K562 (cell line): Measurements from ENCODE around the gene ECI2. TPM values are rescaled to one million over a fixed set of nuclear protein-coding genes. Genes with fewer than 3 reads are reported as not detected.

Experiments used
- ATAC-seq: fragments of 200-7000 bp; cut with Tn5 transposase; 3 replicates; pipeline ENCODE4 v1.9.1; 2020; ENCODE audit warnings: moderate library complexity
- BruUV-seq: library from RNA; stranded (reverse); fragments of 400-500 nt; replicated peaks from 2 replicates; lab custom pipeline; 2021; lab: Mats Ljungman, UMichigan
- CTCF ChIA-PET: fragments of 300-600 bp; formaldehyde crosslinking; extraction: SDS; loops from one replicate; lab custom pipeline; 2021; ENCODE audit warnings: low intra/inter-chr PET ratio; lab: Yijun Ruan, JAX
- POLR2A ChIA-PET: fragments of 300-600, 350-650 bp; sonication (Branson Sonifier 250); formaldehyde crosslinking; extraction: SDS; loops from one replicate; lab custom pipeline; 2021; ENCODE audit warnings: antibody characterized with exemption, inconsistent platforms; lab: Yijun Ruan, JAX
- DNase-seq, 4 experiments: peaks; one replicate each; pipeline versions ENCODE4 v3.0.0 to v3.0.0-alpha.2; 2011 to 2018; ENCODE audit warnings: low spot score in 3 of 4, mixed read lengths in 3 of 4; ENCODE audit errors: extremely low read depth in 1 of 4
- FAIRE-seq: peaks from 2 replicates; lab custom pipeline; 2011; peaks lifted over from hg19 to GRCh38; lab: Jason Lieb, UNC
- H2AFZ ChIP-seq: 2 replicates; pipeline ENCODE4 v1.6.0; 2011; ENCODE audit warnings: low read depth, low read length, control low read depth, inconsistent platforms
- H3K27ac ChIP-seq: fragments of 200-600 bp; 3 replicates; pipeline ENCODE4 v1.8.0; 2011; ENCODE audit warnings: low read depth, mild to moderate bottlenecking, control low read depth, inconsistent platforms, low read length, moderate library complexity, mixed read lengths; ENCODE audit errors: extremely low read depth
- H3K27me3 ChIP-seq, 2 experiments: fragments of 300-600 bp in 1 of 2; 2 replicates in 1 of 2; 3 replicates in 1 of 2; pipeline versions ENCODE4 v1.6.0 to v1.8.0; 2011; ENCODE audit warnings: inconsistent platforms in 2 of 2, low read length in 2 of 2, mild to moderate bottlenecking in 1 of 2, mixed read lengths in 1 of 2, moderate library complexity in 1 of 2; ENCODE audit not compliant: control insufficient read depth in 2 of 2, insufficient read depth in 2 of 2
- H3K36me3 ChIP-seq: fragments of 300-600 bp; 3 replicates; pipeline ENCODE4 v1.8.0; 2011; ENCODE audit warnings: mild to moderate bottlenecking, low read length, inconsistent platforms; ENCODE audit not compliant: control insufficient read depth, insufficient read depth
- H3K4me1 ChIP-seq, 2 experiments: fragments of 200-600 bp in 1 of 2; replicated peaks in 1 of 2; 2 replicates in 1 of 2; 3 replicates in 1 of 2; pipeline versions ENCODE4 v1.5.1 to v1.8.0; 2011; ENCODE audit warnings: inconsistent platforms in 2 of 2, low read length in 2 of 2, mild to moderate bottlenecking in 1 of 2, mixed read lengths in 1 of 2, moderate library complexity in 1 of 2; ENCODE audit not compliant: control insufficient read depth in 2 of 2, insufficient read depth in 2 of 2
- H3K4me2 ChIP-seq: 2 replicates; pipeline ENCODE4 v1.6.1; 2011; ENCODE audit warnings: low read length, control low read depth, inconsistent platforms, mixed read lengths; ENCODE audit not compliant: insufficient read depth
- H3K4me3 ChIP-seq: fragments of 200-600 bp; sonication (generic), shearing (Covaris generic); 2 replicates; pipeline ENCODE4 v1.5.1; 2016; ENCODE audit warnings: control low read depth, inconsistent platforms
- H3K79me2 ChIP-seq: fragments of 200-600 bp; 3 replicates; pipeline ENCODE4 v1.8.0; 2011; ENCODE audit warnings: low read length, inconsistent platforms; ENCODE audit not compliant: control insufficient read depth, insufficient read depth
- H3K9ac ChIP-seq, 2 experiments: 2 replicates each; pipeline versions ENCODE4 v1.6.0 to v1.6.1; 2011; ENCODE audit warnings: low read depth in 2 of 2, low read length in 2 of 2, control low read depth in 1 of 2, inconsistent platforms in 1 of 2, mild to moderate bottlenecking in 1 of 2, mixed read lengths in 1 of 2; ENCODE audit not compliant: insufficient read depth in 1 of 2
- H3K9me1 ChIP-seq: one replicate; pipeline ENCODE4 v1.6.0; 2011; ENCODE audit warnings: inconsistent platforms, mild to moderate bottlenecking, low read length, moderate library complexity; ENCODE audit not compliant: control insufficient read depth, insufficient read depth
- H3K9me3 ChIP-seq: replicated peaks from 2 replicates; pipeline ENCODE4 v1.5.1; 2011; ENCODE audit warnings: low read depth, low read length, inconsistent platforms; ENCODE audit not compliant: control insufficient read depth, insufficient read depth
- H4K20me1 ChIP-seq: replicated peaks from 2 replicates; pipeline ENCODE4 v1.6.1; 2011; ENCODE audit warnings: low read length, inconsistent platforms, mixed read lengths; ENCODE audit not compliant: control insufficient read depth, insufficient read depth
- CBFA2T2 ChIP-seq: fragments of 450-650 bp; conservative IDR thresholded peaks from 2 replicates; pipeline ENCODE4 v1.6.1; 2017; ENCODE audit warnings: mild to moderate bottlenecking
- MEIS2 ChIP-seq: fragments of 450-650 bp; IDR thresholded peaks from 2 replicates; pipeline ENCODE4 v1.6.1; 2014; ENCODE audit warnings: mild to moderate bottlenecking; ENCODE audit not compliant: partially characterized antibody
- PBX2 ChIP-seq, 2 experiments: IDR thresholded peaks in 1 of 2; conservative IDR thresholded peaks in 1 of 2; 2 replicates each; pipeline ENCODE4 v1.6.1; 2016; ENCODE audit warnings: low read depth in 2 of 2, mild to moderate bottlenecking in 1 of 2, missing compliant biosample characterization in 1 of 2, missing genetic modification characterization in 1 of 2, moderate library complexity in 1 of 2
- SREBF1 ChIP-seq: fragments of 150-350 bp; IDR thresholded peaks from 2 replicates; pipeline ENCODE4 v1.6.1; 2014; ENCODE audit warnings: antibody characterized with exemption, low read depth, low read length, borderline replicate concordance
- STAG1 ChIP-seq: sonication (generic); formaldehyde crosslinking; IDR thresholded peaks from 2 replicates; pipeline ENCODE4 v1.5.0; 2020; ENCODE audit warnings: missing genetic modification reagents, borderline replicate concordance
- WGBS: fragments of 100-300 bp; shearing (Covaris generic); methylation state at CpG from one replicate; pipeline ENCODE4 v1.1.6; 2016; ENCODE audit warnings: low coverage, mixed read lengths; ENCODE audit not compliant: insufficient coverage; ENCODE audit errors: missing lambda C conversion rate; 5-methylcytosine and 5-hydroxymethylcytosine counted together
- in situ Hi-C: fragments of 300-500 bp; cut with MboI; formaldehyde crosslinking; loops from 4 replicates; pipeline ENCODE4 v1.15.0; 2018; ENCODE audit warnings: inconsistent platforms, mixed read lengths
- intact Hi-C: fragments of 100-400 bp; cut with micrococcal nuclease; formaldehyde crosslinking; loops from 2 replicates; pipeline ENCODE4 v1.14.2; 2022
- polyA plus RNA-seq, 8 experiments: library from polyadenylated mRNA; depleted of rRNA in 4 of 8; stranded (reverse) in 5 of 8; unstranded in 3 of 8; fragments of >200 nt; fragmentation: Nextera tagmentation in 2 of 8; fragmentation: Illumina TruSeq in 1 of 8; extraction: Ambion mirVana in 2 of 8; extraction: Trizol in 1 of 8; gene quantifications; 2 replicates each; pipeline versions ENCODE4 v1.2.1 to v1.2.3, GENCODE V29; 2011 to 2014; ENCODE audit warnings: inconsistent platforms in 1 of 8, missing spikeins in 1 of 8
- total RNA-seq, 7 experiments: library from RNA; depleted of rRNA in 6 of 7; stranded (reverse); fragments of >200 nt in 6 of 7; fragmentation: Illumina TruSeq in 2 of 7; extraction: Trizol in 2 of 7; gene quantifications; 2 replicates each; pipeline versions ENCODE4 v1.2.1 to v1.2.3, GENCODE V29; 2011 to 2021; ENCODE audit warnings: low replicate concordance in 1 of 7

The ECI2 gene
- total and polyA plus RNA-seq, 9 of the 15 experiments (the other 6 are each of a cell fraction or from before 2014, with no cell fraction given), result 80.7 to 377 (median 142) TPM

DNA sequence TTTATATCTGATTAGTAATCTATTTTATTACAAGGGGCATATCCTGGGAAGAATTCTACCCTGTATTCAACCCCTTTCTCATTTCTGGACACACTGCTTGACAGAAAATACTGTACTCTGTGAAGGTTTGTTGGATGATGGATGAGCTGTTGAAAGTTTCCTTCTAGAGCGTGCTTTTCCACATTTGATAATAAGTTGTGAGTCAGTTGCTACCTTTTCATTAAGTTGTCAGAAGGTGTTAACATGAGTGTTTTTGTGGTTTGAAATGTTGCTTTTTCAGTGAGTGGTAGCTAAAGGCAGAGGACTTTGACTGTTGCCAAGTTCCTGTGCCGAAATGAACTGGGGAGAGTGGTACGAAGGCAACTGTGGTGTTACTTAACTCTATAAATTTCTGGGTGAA, 3.9 kb upstream of the ECI2 start:
- no TSS peak for BruUV-seq
- H3K36me3 ChIP-seq, result no peaks in the 10 kb centered on the region
- H3K4me1 ChIP-seq, result peaks cover 4 to 9% of the 10 kb centered on the region in 2 experiments; a peak in 3 of 5 replicates
- ATAC-seq (no peak), DNase-seq (no peak), FAIRE-seq (no peak)
- H3K9me1 ChIP-seq, result no peaks in the 10 kb centered on the region
- CTCF ChIA-PET, result no interaction called here
- H3K79me2 ChIP-seq, result peaks cover 10% of the 10 kb centered on the region
- POLR2A ChIA-PET, result interaction anchor here (0.6 to 1.5 kb wide), 3 partner anchors 9 to 38 kb away, joined by 3 to 6 read pairs (median 4); no protein-coding TSS in a partner anchor
- no peak overlapping the region for H3K27ac ChIP-seq
- TF ChIP-seq MEIS2 (peak; percentile 56), CBFA2T2 (no peak), STAG1 (no peak), PBX2 (CRISPR knock-in tag; IDR thresholded peaks at IDR 0.05; ENCODE audit: low read depth) (no peak), PBX2 (tag; conservative IDR thresholded peaks at IDR 0.05; ENCODE audit: low read depth) (peak; percentile 77), SREBF1 (no peak)
- whole genome bisulfite sequencing, result 73% methylated on average over 3 of the region's 3 CpGs
- no peak overlapping the region for H3K4me2 ChIP-seq
- H2AFZ ChIP-seq, result 0 out of 2 replicates have a peak overlapping the region, but pooled peaks have one; percentile 13
- H3K9ac ChIP-seq, result no peak overlapping the region
- no peaks in the 10 kb centered on the region for H4K20me1 ChIP-seq
- no peak overlapping the region for H3K4me3 ChIP-seq
- H3K9me3 ChIP-seq, result no peaks in the 10 kb centered on the region
- no peaks in the 10 kb centered on the region for H3K27me3 ChIP-seq
- in situ Hi-C loops, result no loop called here
- intact Hi-C loops, result loop anchor here (5.0 kb wide), 1 partner anchor 82 kb away; no protein-coding TSS in a partner anchor
